HepG2 (cell line): Measurements from ENCODE around the gene AUP1. TPM values are rescaled to one million over a fixed set of nuclear protein-coding genes. Genes with fewer than 3 reads are reported as not detected.

Source experiments
- ATAC-seq: fragments of 200-7000 bp; cut with Tn5 transposase; 3 replicates; pipeline ENCODE4 v1.9.1; 2020; ENCODE audit warnings: mild to moderate bottlenecking, moderate library complexity
- BruUV-seq: library from RNA; stranded (reverse); fragments of 400-500 nt; replicated peaks from 2 replicates; lab custom pipeline; 2021; lab: Mats Ljungman, UMichigan
- CTCF ChIA-PET: fragments of 300-600 bp; formaldehyde crosslinking; extraction: SDS; loops from one replicate; lab custom pipeline; 2021; ENCODE audit warnings: low total read pairs, inconsistent platforms, low intra/inter-chr PET ratio; lab: Yijun Ruan, JAX
- POLR2A ChIA-PET: fragments of 350-600 bp; sonication (Branson Sonifier 250); formaldehyde crosslinking; loops from one replicate; lab custom pipeline; 2020; ENCODE audit warnings: antibody characterized with exemption, inconsistent platforms; lab: Yijun Ruan, JAX
- DNase-seq: peaks from one replicate; pipeline ENCODE4 v3.0.0-alpha.2; 2015; ENCODE audit warnings: low spot score
- FAIRE-seq: peaks from 3 replicates; lab custom pipeline; 2011; peaks lifted over from hg19 to GRCh38; lab: Jason Lieb, UNC
- H2AFZ ChIP-seq: one replicate; pipeline ENCODE4 v1.6.1; 2011; ENCODE audit warnings: low read length, inconsistent platforms
- H3K27ac ChIP-seq: fragments of 300-600 bp; 3 replicates; pipeline ENCODE4 v1.8.0; 2011; ENCODE audit warnings: mixed run types, mild to moderate bottlenecking, mixed read lengths, low read length, inconsistent platforms; ENCODE audit not compliant: insufficient read depth; ENCODE audit errors: extremely low read length
- H3K27me3 ChIP-seq, 2 experiments: fragments of 200-600 bp in 1 of 2; 2 replicates in 1 of 2; 3 replicates in 1 of 2; pipeline versions ENCODE4 v1.6.0 to v1.8.0; 2011; ENCODE audit warnings: low read length in 2 of 2, mild to moderate bottlenecking in 2 of 2, moderate library complexity in 2 of 2, inconsistent platforms in 1 of 2; ENCODE audit not compliant: insufficient read depth in 2 of 2, control insufficient read depth in 1 of 2
- H3K36me3 ChIP-seq, 2 experiments: fragments of 200-600 bp in 1 of 2; replicated peaks in 1 of 2; 2 replicates in 1 of 2; 3 replicates in 1 of 2; pipeline versions ENCODE4 v1.5.1 to v1.8.0; 2011; ENCODE audit warnings: low read length in 2 of 2, inconsistent platforms in 1 of 2; ENCODE audit not compliant: insufficient read depth in 2 of 2, control insufficient read depth in 1 of 2
- H3K4me1 ChIP-seq: 2 replicates; pipeline ENCODE4 v1.5.1; 2012; ENCODE audit warnings: low read length, inconsistent platforms; ENCODE audit not compliant: insufficient read depth
- H3K4me2 ChIP-seq: 2 replicates; pipeline ENCODE4 v1.6.0; 2011; ENCODE audit warnings: low read depth, low read length, inconsistent platforms
- H3K4me3 ChIP-seq, 3 experiments: fragments of 200-600 bp in 1 of 3; sonication (generic), shearing (Covaris generic) in 1 of 3; replicated peaks in 1 of 3; 2 replicates each; pipeline ENCODE4 v1.5.1; 2011 to 2016; ENCODE audit warnings: low read length in 3 of 3, inconsistent platforms in 2 of 3, low read depth in 2 of 3, mild to moderate bottlenecking in 2 of 3, control low read depth in 1 of 3, mixed read lengths in 1 of 3; ENCODE audit not compliant: insufficient read depth in 1 of 3
- H3K79me2 ChIP-seq: one replicate; pipeline ENCODE4 v1.6.1; 2011; ENCODE audit warnings: low read length, inconsistent platforms; ENCODE audit not compliant: insufficient read depth
- H3K9ac ChIP-seq: 2 replicates; pipeline ENCODE4 v1.6.0; 2011; ENCODE audit warnings: mild to moderate bottlenecking, low read depth, low read length, inconsistent platforms; ENCODE audit not compliant: insufficient read depth
- H3K9me3 ChIP-seq: 2 replicates; pipeline ENCODE4 v1.5.1; 2012; ENCODE audit warnings: mild to moderate bottlenecking, low read length
- H4K20me1 ChIP-seq: 2 replicates; pipeline ENCODE4 v1.6.0; 2011; ENCODE audit warnings: inconsistent platforms, mild to moderate bottlenecking, low read length, moderate library complexity; ENCODE audit not compliant: insufficient read depth
- EP300 ChIP-seq, 3 experiments: sonication (generic) in 1 of 3; formaldehyde crosslinking in 1 of 3; IDR thresholded peaks; 2 replicates each; pipeline versions ENCODE4 v1.5.1 to v1.6.1; 2011 to 2020; ENCODE audit warnings: low read depth in 2 of 3, low read length in 2 of 3, borderline replicate concordance in 1 of 3, improper control_type of control experiment in 1 of 3, mild to moderate bottlenecking in 1 of 3, missing genetic modification reagents in 1 of 3, moderate library complexity in 1 of 3
- ESRRA ChIP-seq: sonication (generic); formaldehyde crosslinking; IDR thresholded peaks from 2 replicates; pipeline ENCODE4 v1.5.1; 2020; ENCODE audit warnings: mild to moderate bottlenecking, low read depth, missing genetic modification reagents
- FLYWCH1 ChIP-seq: sonication (generic); formaldehyde crosslinking; IDR thresholded peaks from 2 replicates; pipeline ENCODE4 v1.8.1; 2023; ENCODE audit warnings: mild to moderate bottlenecking, missing genetic modification reagents
- GTF2F1 ChIP-seq: fragments of 150-350 bp; IDR thresholded peaks from 2 replicates; pipeline ENCODE4 v1.6.1; 2014; ENCODE audit warnings: low read length
- MIXL1 ChIP-seq: IDR thresholded peaks from 2 replicates; pipeline ENCODE4 v1.6.1; 2016
- MNT ChIP-seq: fragments of 450-650 bp; IDR thresholded peaks from 2 replicates; pipeline ENCODE4 v1.6.1; 2016
- MTA1 ChIP-seq: sonication (generic); formaldehyde crosslinking; IDR thresholded peaks from 2 replicates; pipeline ENCODE4 v1.4.0; 2020; ENCODE audit warnings: missing genetic modification reagents, mild to moderate bottlenecking, borderline replicate concordance
- RBM22 ChIP-seq: fragments of 200-400 bp; formaldehyde crosslinking; optimal IDR thresholded peaks from 2 replicates; pipeline ENCODE3; 2017; ENCODE audit warnings: mild to moderate bottlenecking, low read length, moderate library complexity
- SALL2 ChIP-seq: sonication (generic); formaldehyde crosslinking; IDR thresholded peaks from 2 replicates; pipeline ENCODE4 v1.8.1; 2023; ENCODE audit warnings: mild to moderate bottlenecking, missing genetic modification reagents, inconsistent platforms
- SKI ChIP-seq: fragments of 450-650 bp; IDR thresholded peaks from one replicate; pipeline ENCODE4 v1.6.1; 2018; ENCODE audit warnings: mild to moderate bottlenecking; ENCODE audit not compliant: partially characterized antibody
- SSRP1 ChIP-seq: IDR thresholded peaks from 2 replicates; pipeline ENCODE4 v1.6.1; 2016; ENCODE audit warnings: control low read depth
- TGIF2 ChIP-seq: IDR thresholded peaks from 2 replicates; pipeline ENCODE4 v1.6.1; 2016; ENCODE audit warnings: control low read depth, missing compliant biosample characterization
- XRCC5 ChIP-seq: fragments of 200-400 bp; formaldehyde crosslinking; optimal IDR thresholded peaks from 2 replicates; pipeline ENCODE3; 2017; ENCODE audit warnings: mild to moderate bottlenecking, low read length
- ZMYM4 ChIP-seq: sonication (generic); formaldehyde crosslinking; IDR thresholded peaks from 2 replicates; pipeline ENCODE4 v1.8.1; 2023; ENCODE audit warnings: mild to moderate bottlenecking, missing genetic modification reagents
- ZNF326 ChIP-seq: sonication (generic); formaldehyde crosslinking; IDR thresholded peaks from 2 replicates; pipeline ENCODE4 v1.4.0; 2020; ENCODE audit warnings: missing genetic modification reagents, borderline replicate concordance
- ZNF576 ChIP-seq: sonication (generic); formaldehyde crosslinking; IDR thresholded peaks from 2 replicates; pipeline ENCODE4 v1.4.0; 2020; ENCODE audit warnings: mild to moderate bottlenecking, missing genetic modification reagents
- WGBS: methylation state at CpG from one replicate; pipeline ENCODE4 v1.1.6; 2017; ENCODE audit warnings: low lambda C conversion rate; 5-methylcytosine and 5-hydroxymethylcytosine counted together
- in situ Hi-C: cut with HindIII; loops from 2 replicates; pipeline ENCODE4 v1.10.0; 2017; ENCODE audit warnings: low pct_unique_long_range_greater_than_20kb; ENCODE audit not compliant: extremely low pct_ligation_motif_present
- intact Hi-C: fragments of 100-400 bp; cut with micrococcal nuclease; formaldehyde crosslinking; loops from one replicate; pipeline ENCODE4 v1.10.0; 2022; ENCODE audit not compliant: unreplicated experiment
- polyA plus RNA-seq, 8 experiments: library from polyadenylated mRNA; depleted of rRNA in 3 of 8; stranded (reverse) in 7 of 8; unstranded in 1 of 8; fragments of >200 nt; fragmentation: Illumina TruSeq in 4 of 8; extraction: Trizol in 4 of 8; gene quantifications; 2 replicates each; pipeline versions ENCODE4 v1.2.1 to v1.2.3, GENCODE V29; 2011 to 2016; ENCODE audit warnings: low read depth in 4 of 8, missing spikeins in 1 of 8, mixed read lengths in 1 of 8; ENCODE audit not compliant: insufficient read depth in 1 of 8
- total RNA-seq, 5 experiments: library from RNA; depleted of rRNA; stranded (reverse); fragments of >200 nt; fragmentation: Illumina TruSeq; extraction: Trizol; gene quantifications; 2 replicates each; pipeline ENCODE4 v1.2.3, GENCODE V29; 2016; ENCODE audit warnings: low read depth in 1 of 5
- TF ChIP-seq, protein P1 (sequence below): IDR thresholded peaks from 2 replicates; pipeline ENCODE4 v1.6.1; 2012; ENCODE audit warnings: inconsistent platforms
- TF ChIP-seq, protein P2 (sequence below): sonication (generic); formaldehyde crosslinking; IDR thresholded peaks from 2 replicates; pipeline ENCODE4 v1.8.0; 2022; ENCODE audit warnings: missing genetic modification reagents, mild to moderate bottlenecking, borderline replicate concordance

The AUP1 gene
- total and polyA plus RNA-seq, 2 of the 13 experiments (the other 11 are each of a cell fraction or from before 2014, with no cell fraction given) = 174 to 267 TPM

DNA sequence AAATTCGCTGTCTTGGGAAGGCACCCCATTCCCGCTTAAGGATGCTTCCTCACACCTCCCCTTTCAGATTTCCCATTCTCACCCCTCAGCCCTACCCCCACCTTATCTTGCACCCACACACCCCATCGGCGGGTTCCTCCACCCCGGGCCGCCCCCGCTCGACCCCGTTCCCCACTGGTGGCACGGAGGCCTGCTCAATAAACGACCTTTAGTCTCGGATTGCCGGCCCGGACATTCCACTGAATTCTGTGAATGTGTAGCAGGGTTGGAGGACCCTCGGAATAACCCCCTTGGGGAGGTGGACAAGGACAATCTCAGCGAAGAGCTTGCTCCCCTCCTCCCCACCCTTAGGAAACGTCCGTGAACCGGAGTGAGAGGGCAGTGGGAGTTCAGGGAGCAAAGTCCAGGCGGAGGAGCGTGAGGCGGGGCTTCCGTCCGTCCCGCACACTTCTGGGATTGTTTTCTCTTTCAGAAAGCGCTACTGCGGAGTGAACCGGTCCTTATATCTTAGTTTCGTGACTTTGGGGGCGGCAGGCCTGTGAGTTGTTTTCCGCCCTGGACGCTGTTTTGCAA, 27.3 kb downstream of the AUP1 start (continued):
- TF ChIP-seq MNT = no peak
- 0 out of 2 replicates have a peak, but pooled peaks have one; percentile 6 for TF ChIP-seq SSRP1 (CRISPR knock-in tag)
- 0 out of 2 replicates have a peak, but pooled peaks have one; percentile 72 for TF ChIP-seq FLYWCH1 (CRISPR knock-in tag)
- no peak for TF ChIP-seq ZNF576 (CRISPR knock-in tag)
- TF ChIP-seq GTF2F1 = no peak
- TF ChIP-seq SALL2 = no peak
- peak; percentile 89 for TF ChIP-seq SKI
- peak; percentile 85; the same call in 1 of the 2 replicates for TF ChIP-seq ESRRA

DNA sequence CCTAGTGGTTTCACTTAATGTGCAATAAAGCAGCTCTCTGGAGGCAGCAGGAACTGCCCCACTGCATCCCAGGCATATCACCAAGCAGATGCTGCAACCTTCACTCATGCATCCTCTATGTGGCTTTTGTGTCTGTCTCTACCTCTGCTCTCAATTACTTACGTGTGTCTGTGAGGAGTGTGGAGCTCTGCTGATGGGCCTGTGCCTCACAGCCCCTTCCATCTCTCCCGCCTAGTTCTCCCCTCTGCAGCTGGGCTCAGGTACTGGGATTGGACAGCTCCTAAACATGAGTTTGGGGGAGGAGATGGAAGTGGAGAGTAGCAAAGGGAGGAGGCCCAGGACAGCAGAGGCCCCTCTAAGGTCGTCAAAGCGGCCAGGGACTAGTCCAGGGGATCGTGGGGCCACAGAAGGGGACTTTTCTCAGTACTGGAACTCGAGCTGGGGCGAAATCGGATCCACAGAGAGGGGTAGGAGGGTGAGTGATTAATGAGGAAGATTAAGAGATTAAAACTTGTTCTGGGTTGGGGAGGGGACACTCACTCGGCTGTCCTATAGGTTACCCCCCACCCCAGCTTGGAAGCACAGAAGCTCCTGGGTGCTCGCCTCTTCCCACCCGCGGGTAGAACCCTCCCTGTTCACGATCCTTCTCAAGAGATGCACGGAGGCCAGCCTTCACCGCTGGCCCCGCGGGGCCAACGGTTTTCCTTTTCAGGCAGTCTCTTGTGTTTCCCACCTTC, 28.0 kb downstream of the AUP1 start:
- no peaks in the 10 kb centered on the region; a peak in 3 of 5 replicates for H3K36me3 ChIP-seq
- H2AFZ ChIP-seq = no peak overlapping the region
- no peaks in the 10 kb centered on the region for H4K20me1 ChIP-seq
- ChIA-PET POLR2A (interaction anchor here (0.7 to 16.5 kb wide), 17 partner anchors 9 to 1324 kb away, joined by 3 to 795 read pairs (median 22); partner anchors contain the start of genes AUP1, CCDC142, DQX1 and HTRA2), CTCF (interaction anchor here (1.5 to 2.9 kb wide), 2 partner anchors 13 to 18 kb away, joined by 5 to 20 read pairs; partner anchors contain the start of genes CCDC142 and TTC31)
- ATAC-seq = peak; percentile 4
- BruUV-seq = TSS peak; percentile 41
- H3K27ac ChIP-seq = peak overlapping the region; percentile 89
- 6% methylated on average over 17 of the region's 18 CpGs for WGBS
- DNase-seq = peak; percentile 64
- peaks cover 77% of the 10 kb centered on the region for H3K4me1 ChIP-seq
- intact Hi-C loops = loop anchor here (1.0 to 2.0 kb wide), 2 partner anchors 18 to 61 kb away; partner anchors contain the start of genes RTKN and TTC31
- no peaks in the 10 kb centered on the region; a peak in 1 of 5 replicates for H3K27me3 ChIP-seq
- peak overlapping the region; percentile 92 for H3K4me2 ChIP-seq
- FAIRE-seq = peak; percentile 67
- in situ Hi-C loops = no loop called here
- H3K9me3 ChIP-seq = no peaks in the 10 kb centered on the region
- peaks cover 48% of the 10 kb centered on the region for H3K79me2 ChIP-seq
- H3K9ac ChIP-seq = peak overlapping the region; percentile 83
- H3K4me3 ChIP-seq = peak overlapping the region; percentile 67 to 86 (median 82)
- TF ChIP-seq MIXL1 (CRISPR knock-in tag) (no peak), RBM22 (peak; percentile 70), ZNF326 (CRISPR knock-in tag) (0 out of 2 replicates have a peak, but pooled peaks have one; percentile 14), ZMYM4 (CRISPR knock-in tag) (0 out of 2 replicates have a peak, but pooled peaks have one; percentile 29), MTA1 (CRISPR knock-in tag) (no peak), EP300 (IDR thresholded peaks at IDR 0.05; ENCODE audit: low read depth in 2 of 2, low read length in 2 of 2) (peak in 1 of 2 experiments; percentile 23; a peak in 1 of 4 replicates), EP300 (CRISPR knock-in tag; IDR thresholded peaks at IDR 0.05; ENCODE audit: borderline replicate concordance) (no peak), TGIF2 (CRISPR knock-in tag) (peak; percentile 28; the same call in 1 of the 2 replicates), XRCC5 (peak; percentile 31)
- TF ChIP-seq, protein P1, sequence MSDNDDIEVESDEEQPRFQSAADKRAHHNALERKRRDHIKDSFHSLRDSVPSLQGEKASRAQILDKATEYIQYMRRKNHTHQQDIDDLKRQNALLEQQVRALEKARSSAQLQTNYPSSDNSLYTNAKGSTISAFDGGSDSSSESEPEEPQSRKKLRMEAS = no peak
- TF ChIP-seq, protein P2, sequence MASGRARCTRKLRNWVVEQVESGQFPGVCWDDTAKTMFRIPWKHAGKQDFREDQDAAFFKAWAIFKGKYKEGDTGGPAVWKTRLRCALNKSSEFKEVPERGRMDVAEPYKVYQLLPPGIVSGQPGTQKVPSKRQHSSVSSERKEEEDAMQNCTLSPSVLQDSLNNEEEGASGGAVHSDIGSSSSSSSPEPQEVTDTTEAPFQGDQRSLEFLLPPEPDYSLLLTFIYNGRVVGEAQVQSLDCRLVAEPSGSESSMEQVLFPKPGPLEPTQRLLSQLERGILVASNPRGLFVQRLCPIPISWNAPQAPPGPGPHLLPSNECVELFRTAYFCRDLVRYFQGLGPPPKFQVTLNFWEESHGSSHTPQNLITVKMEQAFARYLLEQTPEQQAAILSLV (CRISPR knock-in tag) = peak; percentile 14; the same call in 1 of the 2 replicates
